Measurements from ENCODE around the gene KLHL10.

The KLHL10 gene

DNA sequence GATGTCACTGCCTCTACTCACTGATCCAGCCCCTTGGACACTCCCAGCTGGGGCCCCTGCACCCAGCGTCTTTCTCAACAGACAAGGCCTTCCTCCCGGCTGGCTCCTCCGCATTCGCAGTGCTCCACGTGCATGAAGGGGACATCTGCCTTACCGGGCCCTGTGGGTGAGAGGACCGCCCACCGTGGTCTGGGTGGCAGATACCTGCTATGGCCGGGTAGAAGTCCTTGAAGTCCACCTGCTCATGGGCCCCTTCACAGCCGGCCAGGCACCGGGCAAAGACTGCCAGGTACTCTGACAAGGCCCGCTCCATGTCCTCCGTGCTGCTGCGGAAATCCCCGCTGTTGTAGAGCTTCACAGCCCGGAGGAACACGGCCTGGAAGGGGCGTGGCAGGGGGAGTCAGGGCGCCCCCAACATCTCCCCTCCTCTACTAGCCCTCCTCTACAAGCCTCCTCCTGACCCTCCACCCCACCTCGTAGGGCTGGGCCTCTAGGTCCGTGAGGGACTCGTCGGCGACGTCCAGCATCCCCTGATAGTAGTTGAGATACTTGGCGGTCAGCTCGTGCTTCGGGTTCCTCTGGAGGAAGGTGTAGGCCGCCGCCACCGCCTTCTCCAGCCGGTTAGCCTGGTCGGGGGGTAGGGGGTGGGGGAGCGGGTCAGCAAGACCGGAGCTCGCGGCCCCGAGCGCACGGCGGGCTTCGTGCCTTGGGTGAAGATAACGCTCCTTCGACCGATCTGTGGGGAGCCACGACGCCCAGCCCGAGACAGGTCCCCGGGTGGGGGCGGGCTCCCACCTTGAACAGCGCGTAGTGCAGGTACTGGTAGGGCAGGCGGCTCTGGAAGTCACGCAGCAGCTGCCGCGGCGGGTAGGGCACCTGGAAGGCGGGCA is 26.7 kb upstream of the KLHL10 start:
- peak overlapping the region; percentile 92 for H3K27ac ChIP-seq
- no peak for TF ChIP-seq ZFX (IDR thresholded peaks at IDR 0.05; ENCODE audit: borderline replicate concordance)
- TF ChIP-seq, protein P1, sequence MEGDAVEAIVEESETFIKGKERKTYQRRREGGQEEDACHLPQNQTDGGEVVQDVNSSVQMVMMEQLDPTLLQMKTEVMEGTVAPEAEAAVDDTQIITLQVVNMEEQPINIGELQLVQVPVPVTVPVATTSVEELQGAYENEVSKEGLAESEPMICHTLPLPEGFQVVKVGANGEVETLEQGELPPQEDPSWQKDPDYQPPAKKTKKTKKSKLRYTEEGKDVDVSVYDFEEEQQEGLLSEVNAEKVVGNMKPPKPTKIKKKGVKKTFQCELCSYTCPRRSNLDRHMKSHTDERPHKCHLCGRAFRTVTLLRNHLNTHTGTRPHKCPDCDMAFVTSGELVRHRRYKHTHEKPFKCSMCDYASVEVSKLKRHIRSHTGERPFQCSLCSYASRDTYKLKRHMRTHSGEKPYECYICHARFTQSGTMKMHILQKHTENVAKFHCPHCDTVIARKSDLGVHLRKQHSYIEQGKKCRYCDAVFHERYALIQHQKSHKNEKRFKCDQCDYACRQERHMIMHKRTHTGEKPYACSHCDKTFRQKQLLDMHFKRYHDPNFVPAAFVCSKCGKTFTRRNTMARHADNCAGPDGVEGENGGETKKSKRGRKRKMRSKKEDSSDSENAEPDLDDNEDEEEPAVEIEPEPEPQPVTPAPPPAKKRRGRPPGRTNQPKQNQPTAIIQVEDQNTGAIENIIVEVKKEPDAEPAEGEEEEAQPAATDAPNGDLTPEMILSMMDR (IDR thresholded peaks at IDR 0.05): no peak

- no peak for TF ChIP-seq ZFX (IDR thresholded peaks at IDR 0.05; ENCODE audit: borderline replicate concordance)
- TF ChIP-seq, protein P1 (IDR thresholded peaks at IDR 0.05): peak; percentile 93
- peak within 1 kb of the TSS; percentile 92 for H3K27ac ChIP-seq
Observed at GRCh38 chr17:41811549-41812380, 25.9 kb upstream of the KLHL10 start, which contains the start of gene P3H4. Gene P3H4, minus strand, starts transcription at chr17:41811949. Its CDS starts 34 bp downstream, at chr17:41811915.

DNA sequence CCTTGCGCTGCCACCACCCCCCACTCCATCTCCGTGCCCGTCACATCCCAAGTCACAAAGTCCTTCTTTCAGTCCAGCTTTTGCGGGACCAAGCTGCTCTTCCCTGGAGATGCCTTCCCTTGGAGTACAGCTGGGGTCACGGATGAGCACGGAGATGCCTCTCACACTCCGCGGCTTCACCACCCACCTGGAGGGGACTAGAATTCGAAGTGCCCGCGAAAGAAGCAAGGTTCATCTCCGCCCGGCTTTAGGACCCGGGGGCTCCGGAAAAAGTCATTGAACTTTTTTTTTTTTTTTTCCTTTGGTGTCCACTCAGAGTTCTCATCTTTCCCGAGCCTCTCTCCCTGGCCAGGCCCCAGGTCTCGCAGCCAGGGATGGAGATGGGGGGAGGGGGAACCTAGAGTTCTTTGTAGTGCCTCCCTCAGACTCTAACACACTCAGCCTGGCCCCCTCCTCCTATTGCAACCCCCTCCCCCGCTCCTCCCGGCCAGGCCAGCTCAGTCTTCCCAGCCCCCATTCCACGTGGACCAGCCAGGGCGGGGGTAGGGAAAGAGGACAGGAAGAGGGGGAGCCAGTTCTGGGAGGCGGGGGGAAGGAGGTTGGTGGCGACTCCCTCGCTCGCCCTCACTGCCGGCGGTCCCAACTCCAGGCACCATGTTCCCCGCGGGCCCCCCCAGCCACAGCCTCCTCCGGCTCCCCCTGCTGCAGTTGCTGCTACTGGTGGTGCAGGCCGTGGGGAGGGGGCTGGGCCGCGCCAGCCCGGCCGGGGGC is 25.1 kb upstream of the KLHL10 start, which contains the start of gene FKBP10:
Gene FKBP10, plus strand, starts transcription at position 624 of the 771 bp plus-strand sequence. Its CDS starts 31 bp downstream, at position 655.
- peak within 1 kb of the TSS; percentile 92 for H3K27ac ChIP-seq
- TF ChIP-seq ZFX (IDR thresholded peaks at IDR 0.05; ENCODE audit: borderline replicate concordance): no peak
- TF ChIP-seq, protein P1 (IDR thresholded peaks at IDR 0.05): no peak

DNA sequence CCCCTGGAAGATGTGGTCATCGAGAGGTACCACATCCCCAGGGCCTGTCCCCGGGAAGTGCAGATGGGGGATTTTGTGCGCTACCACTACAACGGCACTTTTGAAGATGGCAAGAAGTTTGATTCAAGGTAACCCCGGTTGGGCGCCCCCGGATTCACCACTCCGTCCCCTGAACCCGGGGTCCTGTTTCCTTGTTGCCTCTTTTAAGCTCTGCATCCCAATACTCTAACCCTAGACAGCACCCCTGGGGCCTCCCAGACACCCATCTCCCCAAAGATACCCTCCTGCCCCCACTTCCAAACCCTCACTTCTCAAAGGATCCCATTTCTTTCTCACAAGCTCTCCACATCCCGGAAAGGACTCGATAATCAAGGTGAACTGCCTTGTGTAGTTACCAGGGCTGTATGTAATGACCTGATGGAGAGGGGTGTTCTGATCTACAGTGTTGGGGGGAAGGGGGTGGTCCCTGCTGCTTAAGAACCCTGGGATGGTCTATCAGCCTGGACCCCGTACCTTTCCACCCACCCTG is 24.4 kb upstream of the KLHL10 start:
- TF ChIP-seq, protein P1 (IDR thresholded peaks at IDR 0.05): no peak
- TF ChIP-seq ZFX (IDR thresholded peaks at IDR 0.05; ENCODE audit: borderline replicate concordance): no peak
- H3K27ac ChIP-seq: peak overlapping the region; percentile 92

DNA sequence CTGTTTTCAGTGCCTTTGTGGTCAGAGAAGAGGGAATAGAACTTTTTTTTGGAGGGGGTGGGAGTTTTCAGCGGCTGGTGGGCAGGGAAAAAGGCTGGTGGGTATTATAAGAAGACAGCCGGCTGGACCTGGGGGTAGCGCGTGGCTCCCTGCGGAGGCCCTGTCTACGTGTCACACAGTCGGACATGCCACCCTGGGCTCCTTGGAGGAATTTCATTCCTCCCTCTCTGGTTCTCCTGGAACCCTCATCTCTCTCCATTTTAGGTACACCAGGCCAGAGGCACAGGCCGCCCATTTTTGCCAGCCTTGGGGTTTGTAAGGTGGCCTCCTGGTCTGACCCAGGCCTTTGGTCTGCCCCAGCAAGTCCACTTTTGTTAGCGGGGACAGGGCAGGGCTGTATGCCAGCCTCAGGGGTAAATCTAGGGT is 23.9 kb upstream of the KLHL10 start:
- TF ChIP-seq, protein P1 (IDR thresholded peaks at IDR 0.05): no peak
- no peak for TF ChIP-seq ZFX (IDR thresholded peaks at IDR 0.05; ENCODE audit: borderline replicate concordance)
- peak overlapping the region; percentile 92 for H3K27ac ChIP-seq

DNA sequence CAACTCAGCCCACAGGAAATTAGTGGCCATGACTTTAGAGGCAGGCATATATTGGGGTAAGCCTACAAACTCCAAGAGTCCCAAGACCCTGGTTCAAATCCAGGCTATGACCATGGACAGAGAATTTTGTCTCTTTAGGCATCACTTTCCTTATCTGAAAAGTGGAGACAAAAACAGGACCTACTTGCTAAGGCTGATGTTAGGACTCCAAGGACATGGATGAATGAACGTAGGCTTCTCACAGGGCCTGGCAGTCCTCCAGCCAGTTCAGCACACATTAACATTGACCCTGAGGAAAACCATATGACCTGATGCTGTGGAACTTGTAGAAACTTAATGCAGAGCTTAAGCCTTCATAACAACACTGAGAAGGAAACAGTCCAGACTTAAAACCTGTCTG is 23.4 kb upstream of the KLHL10 start:
- peak overlapping the region; percentile 92 for H3K27ac ChIP-seq
- TF ChIP-seq, protein P1 (IDR thresholded peaks at IDR 0.05): no peak
- no peak for TF ChIP-seq ZFX (IDR thresholded peaks at IDR 0.05; ENCODE audit: borderline replicate concordance)

Data from 22Rv1 (cell line).